ENCODE data around the gene C1QTNF7.

C1QTNF7 gene

GRCh38 chr4:15478724-15479088 is 50.9 kb downstream of the C1QTNF7 start:
- Histone ChIP-seq H3K4me1 (ENCODE audit: low read depth, poor library complexity, severe bottlenecking) (no peaks in the 10 kb centered on the region), H3K9ac (no peak overlapping the region), H3K4me3 (IDR thresholded peaks at IDR 0.05; ENCODE audit: insufficient read depth, low read depth, low read length) (no peak overlapping the region), H2AFZ (ENCODE audit: low read depth) (no peak overlapping the region; the same call in 1 of the 2 replicates), H3K27ac (no peak overlapping the region), H4K20me1 (ENCODE audit: insufficient read depth) (no peaks in the 10 kb centered on the region), H3K79me2 (ENCODE audit: insufficient read depth, low read depth) (no peaks in the 10 kb centered on the region), H3K27me3 (ENCODE audit: insufficient read depth, low read depth) (no peaks in the 10 kb centered on the region), H3K4me2 (no peak overlapping the region), H3K36me3 (ENCODE audit: insufficient read depth) (no peaks in the 10 kb centered on the region)
- TF ChIP-seq CTCF (conservative IDR thresholded peaks at IDR 0.05; ENCODE audit: low read depth, low read length) = no peak

- Histone ChIP-seq H3K36me3 (ENCODE audit: insufficient read depth) (no peaks in the 10 kb centered on the region), H3K27me3 (ENCODE audit: insufficient read depth, low read depth) (no peaks in the 10 kb centered on the region), H4K20me1 (ENCODE audit: insufficient read depth) (no peaks in the 10 kb centered on the region), H3K79me2 (ENCODE audit: insufficient read depth, low read depth) (no peaks in the 10 kb centered on the region), H3K4me2 (no peak overlapping the region), H3K9ac (no peak overlapping the region), H3K4me3 (IDR thresholded peaks at IDR 0.05; ENCODE audit: insufficient read depth, low read depth, low read length) (no peak overlapping the region), H3K27ac (no peak overlapping the region), H2AFZ (ENCODE audit: low read depth) (peak overlapping the region; percentile 22; the same call in 1 of the 2 replicates), H3K4me1 (ENCODE audit: low read depth, poor library complexity, severe bottlenecking) (no peaks in the 10 kb centered on the region)
- peak; percentile 59 for TF ChIP-seq CTCF (conservative IDR thresholded peaks at IDR 0.05; ENCODE audit: low read depth, low read length)
Measured at GRCh38 chr4:15479089-15479912, 51.5 kb downstream of the C1QTNF7 start.

GRCh38 chr4:15479913-15480185 is 52.0 kb downstream of the C1QTNF7 start:
- no peak for TF ChIP-seq CTCF (conservative IDR thresholded peaks at IDR 0.05; ENCODE audit: low read depth, low read length)
- H3K4me3 ChIP-seq (IDR thresholded peaks at IDR 0.05; ENCODE audit: insufficient read depth, low read depth, low read length) = no peak overlapping the region
- no peak overlapping the region for H2AFZ ChIP-seq (ENCODE audit: low read depth)
- no peaks in the 10 kb centered on the region for H3K27me3 ChIP-seq (ENCODE audit: insufficient read depth, low read depth)
- H3K79me2 ChIP-seq (ENCODE audit: insufficient read depth, low read depth) = no peaks in the 10 kb centered on the region
- no peak overlapping the region for H3K4me2 ChIP-seq
- H3K36me3 ChIP-seq (ENCODE audit: insufficient read depth) = no peaks in the 10 kb centered on the region
- no peak overlapping the region for H3K9ac ChIP-seq
- H4K20me1 ChIP-seq (ENCODE audit: insufficient read depth) = no peaks in the 10 kb centered on the region
- H3K27ac ChIP-seq = no peak overlapping the region
- no peaks in the 10 kb centered on the region for H3K4me1 ChIP-seq (ENCODE audit: low read depth, poor library complexity, severe bottlenecking)

GRCh38 chr4:15481961-15482745 is 54.3 kb downstream of the C1QTNF7 start:
- no peaks in the 10 kb centered on the region for H3K27me3 ChIP-seq (ENCODE audit: insufficient read depth, low read depth)
- no peak overlapping the region for H3K4me3 ChIP-seq (IDR thresholded peaks at IDR 0.05; ENCODE audit: insufficient read depth, low read depth, low read length)
- no peak overlapping the region for H3K4me2 ChIP-seq
- no peaks in the 10 kb centered on the region for H4K20me1 ChIP-seq (ENCODE audit: insufficient read depth)
- no peak overlapping the region for H2AFZ ChIP-seq (ENCODE audit: low read depth)
- H3K9ac ChIP-seq = no peak overlapping the region
- H3K79me2 ChIP-seq (ENCODE audit: insufficient read depth, low read depth) = no peaks in the 10 kb centered on the region
- no peaks in the 10 kb centered on the region for H3K4me1 ChIP-seq (ENCODE audit: low read depth, poor library complexity, severe bottlenecking)
- TF ChIP-seq CTCF (conservative IDR thresholded peaks at IDR 0.05; ENCODE audit: low read depth, low read length) = no peak
- no peak overlapping the region for H3K27ac ChIP-seq
- H3K36me3 ChIP-seq (ENCODE audit: insufficient read depth) = no peaks in the 10 kb centered on the region

Measured in KMS-11 (cell line).